Measurements from ENCODE around the gene CHML. TPM values are rescaled to one million over a fixed set of nuclear protein-coding genes. Genes with fewer than 3 reads are reported as not detected.

CHML gene
- total and polyA plus RNA-seq, 10 of the 15 experiments (the other 5 are each of a cell fraction or from before 2014, with no cell fraction given), result 2.0 to 15.5 (median 6.0) TPM

- CTCF ChIA-PET, result no interaction called here
- intact Hi-C loops (cut with micrococcal nuclease; ENCODE audit: unreplicated experiment) (loop anchor here (5.0 to 10.0 kb wide), 4 partner anchors 82 to 880 kb away; partner anchors contain the start of genes KMO and MAP1LC3C), in situ Hi-C loops (cut with MboI) (loop anchor here (5.0 to 10.0 kb wide), 2 partner anchors 228 to 380 kb away; partner anchors contain the start of gene MAP1LC3C)
Observed at GRCh38 chr1:241614572-241614971, 25.6 kb downstream of the CHML start.

More at GRCh38 chr1:241614572-241614971, 25.6 kb downstream of the CHML start:
- FAIRE-seq, result no peak
- SMC1A ChIA-PET (ENCODE audit: uncharacterized antibody, unreplicated experiment), result interaction anchor here (1.2 to 1.3 kb wide), 2 partner anchors 65 to 82 kb away, joined by 3 read pairs; partner anchors contain the start of gene KMO
- no peak overlapping the region for H3K9ac ChIP-seq (ENCODE audit: control insufficient read depth, insufficient read depth, low read length)
- H4K20me1 ChIP-seq (ENCODE audit: control insufficient read depth, insufficient read depth), result no peaks in the 10 kb centered on the region
- RAD21 ChIA-PET (ENCODE audit: unreplicated experiment), result no interaction called here
- H3K79me2 ChIP-seq (ENCODE audit: control insufficient read depth, insufficient read depth, low read length), result no peaks in the 10 kb centered on the region
- no peaks in the 10 kb centered on the region for H3K9me3 ChIP-seq (replicated peaks; ENCODE audit: control insufficient read depth, insufficient read depth, low read length)
- no peak for DNase-seq (ENCODE audit: low read depth, low spot score)
- POLR2A ChIA-PET, result no interaction called here
- 91% methylated on average over 4 of the region's 4 CpGs for WGBS (ENCODE audit: insufficient coverage, insufficient replicate concordance, low lambda C conversion rate, missing lambda C conversion rate)
- H2AFZ ChIP-seq (ENCODE audit: control insufficient read depth, low read depth, low read length), result no peak overlapping the region
- no peak overlapping the region for H3K4me3 ChIP-seq
- no peak overlapping the region for H3K27ac ChIP-seq (ENCODE audit: control insufficient read depth, insufficient read depth)
- H3K4me2 ChIP-seq (ENCODE audit: control insufficient read depth, insufficient read depth), result no peak overlapping the region
- no peak for ATAC-seq
- TF ChIP-seq EZH2 (IDR thresholded peaks at IDR 0.05; ENCODE audit: borderline replicate concordance, control insufficient read depth, low read depth, low read length), result no peak
- TF ChIP-seq REST (IDR thresholded peaks at IDR 0.05; ENCODE audit: low read depth, low read length), result no peak
- no peak for TF ChIP-seq CBX5 (IDR thresholded peaks at IDR 0.05; ENCODE audit: low read depth)
- no TSS peak for BruUV-seq (replicated peaks)
- no peaks in the 10 kb centered on the region for H3K4me1 ChIP-seq (ENCODE audit: control insufficient read depth, insufficient read depth, low read length)
- no peaks in the 10 kb centered on the region for H3K36me3 ChIP-seq (ENCODE audit: control insufficient read depth in 2 of 2, insufficient read depth in 2 of 2, low read length in 1 of 2)
- H3K27me3 ChIP-seq (replicated peaks in 1 of 2; ENCODE audit: control insufficient read depth in 2 of 2, insufficient read depth in 2 of 2, low read length in 1 of 2), result no peaks in the 10 kb centered on the region

Data from GM12878 (cell line).